Breast epithelium (tissue), 3 donors: ENCODE results near the gene FNDC3B.

Source experiments
- POLR2A ChIP-seq: fragments of 450-650 bp; IDR thresholded peaks from one replicate; pipeline ENCODE4 v1.6.1; 2016; ENCODE audit warnings: antibody characterized with exemption, mild to moderate bottlenecking, moderate library complexity
- POLR2AphosphoS5 ChIP-seq, 3 donors: sonication (generic); formaldehyde crosslinking; IDR thresholded peaks; one replicate each; pipeline ENCODE4 v1.6.1; 2017; ENCODE audit warnings: antibody characterized with exemption in 3 of 3
- TF ChIP-seq, protein P1 (sequence below), 3 donors: fragments of 450-650 bp; IDR thresholded peaks; one replicate each; pipeline ENCODE4 v1.5.1; 2016 to 2017; ENCODE audit warnings: antibody characterized with exemption in 3 of 3, mild to moderate bottlenecking in 3 of 3, moderate library complexity in 3 of 3

DNA sequence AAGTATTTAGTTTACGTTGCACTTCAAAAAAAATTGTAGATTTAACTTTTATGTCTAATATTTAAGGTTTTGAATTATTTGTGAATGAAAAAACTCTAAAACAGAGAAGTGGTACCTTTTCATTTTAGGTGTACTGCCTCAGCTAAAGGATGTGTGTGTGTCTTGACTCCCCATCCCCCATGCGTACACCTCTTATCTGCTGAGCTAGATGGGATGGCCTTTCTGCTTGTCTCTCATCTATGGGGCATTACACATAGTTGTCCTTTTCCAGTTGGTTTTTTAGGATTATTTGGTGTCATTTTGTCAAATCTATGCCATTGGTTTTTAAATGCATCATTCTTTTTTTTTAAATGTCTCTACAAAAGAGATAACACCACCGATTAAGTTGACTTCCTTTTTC, 110.9 kb downstream of the FNDC3B start:
- TF ChIP-seq, protein P1, sequence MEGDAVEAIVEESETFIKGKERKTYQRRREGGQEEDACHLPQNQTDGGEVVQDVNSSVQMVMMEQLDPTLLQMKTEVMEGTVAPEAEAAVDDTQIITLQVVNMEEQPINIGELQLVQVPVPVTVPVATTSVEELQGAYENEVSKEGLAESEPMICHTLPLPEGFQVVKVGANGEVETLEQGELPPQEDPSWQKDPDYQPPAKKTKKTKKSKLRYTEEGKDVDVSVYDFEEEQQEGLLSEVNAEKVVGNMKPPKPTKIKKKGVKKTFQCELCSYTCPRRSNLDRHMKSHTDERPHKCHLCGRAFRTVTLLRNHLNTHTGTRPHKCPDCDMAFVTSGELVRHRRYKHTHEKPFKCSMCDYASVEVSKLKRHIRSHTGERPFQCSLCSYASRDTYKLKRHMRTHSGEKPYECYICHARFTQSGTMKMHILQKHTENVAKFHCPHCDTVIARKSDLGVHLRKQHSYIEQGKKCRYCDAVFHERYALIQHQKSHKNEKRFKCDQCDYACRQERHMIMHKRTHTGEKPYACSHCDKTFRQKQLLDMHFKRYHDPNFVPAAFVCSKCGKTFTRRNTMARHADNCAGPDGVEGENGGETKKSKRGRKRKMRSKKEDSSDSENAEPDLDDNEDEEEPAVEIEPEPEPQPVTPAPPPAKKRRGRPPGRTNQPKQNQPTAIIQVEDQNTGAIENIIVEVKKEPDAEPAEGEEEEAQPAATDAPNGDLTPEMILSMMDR (IDR thresholded peaks at IDR 0.05): no peak
- no peak for TF ChIP-seq POLR2AphosphoS5 (IDR thresholded peaks at IDR 0.05)
- TF ChIP-seq POLR2A: no peak
